Lower leg skin (tissue), 4 donors: Measurements from ENCODE around the gene GRIK4. TPM values are rescaled to one million over a fixed set of nuclear protein-coding genes. Genes with fewer than 3 reads are reported as not detected.

Source experiments
- DNase-seq, 2 donors: peaks; one replicate each; pipeline ENCODE4 v3.0.0-alpha.2; 2019; ENCODE audit warnings: low spot score in 2 of 2
- H3K4me3 ChIP-seq: fragments of 200-600 bp; sonication (generic); 2 replicates; pipeline ENCODE4 v1.5.1; 2017; ENCODE audit warnings: mild to moderate bottlenecking, low read depth; ENCODE audit not compliant: poor library complexity, severe bottlenecking
- POLR2A ChIP-seq, 2 donors: fragments of 450-650 bp; IDR thresholded peaks; one replicate each; pipeline ENCODE4 v1.6.1; 2016 to 2017; ENCODE audit warnings: antibody characterized with exemption in 2 of 2, mild to moderate bottlenecking in 1 of 2, moderate library complexity in 1 of 2
- WGBS, 2 donors: methylation state at CpG; one replicate each; pipeline ENCODE4 v1.1.5; 2018; 5-methylcytosine and 5-hydroxymethylcytosine counted together
- intact Hi-C: fragments of 100-400 bp; cut with DNase I; formaldehyde crosslinking; loops from one replicate; pipeline ENCODE4 v1.15.0; 2023; ENCODE audit warnings: low total_unique reads
- total RNA-seq, 4 donors: library from RNA; depleted of rRNA; stranded (reverse); fragments of >200 nt; gene quantifications; one replicate each; pipeline ENCODE4 v1.1.0, GENCODE V29; 2016
- TF ChIP-seq, protein P1 (sequence below), 3 donors: fragments of 450-650 bp; IDR thresholded peaks; one replicate each; pipeline ENCODE4 v1.5.1; 2016; ENCODE audit warnings: antibody characterized with exemption in 3 of 3, mild to moderate bottlenecking in 3 of 3, moderate library complexity in 2 of 3

GRIK4 gene
- total RNA-seq, 4 donors from 2014 or later = 0.06 to 0.67 TPM; not detected in 2

DNA sequence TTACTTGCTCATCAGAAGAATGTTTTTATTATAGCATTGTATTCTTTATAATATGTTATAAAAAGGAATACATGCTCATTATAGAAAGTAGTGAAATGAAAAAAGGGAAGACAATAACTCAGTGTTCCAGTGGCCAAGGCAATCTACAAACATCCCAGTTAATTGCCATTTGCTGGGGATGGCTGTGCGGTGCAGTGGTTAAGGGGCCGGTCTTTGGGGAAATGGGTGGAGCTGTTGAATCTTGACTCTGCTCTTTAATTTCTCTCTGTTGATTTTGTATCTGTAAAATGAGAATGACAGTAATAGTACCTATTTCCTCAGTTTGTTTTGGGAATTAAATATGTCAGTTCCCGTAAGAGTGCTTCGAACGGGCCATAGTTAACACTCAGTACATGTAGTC is 299.7 kb downstream of the GRIK4 start:
- H3K4me3 ChIP-seq = no peak overlapping the region
- DNase-seq = no peak
- TF ChIP-seq POLR2A (IDR thresholded peaks at IDR 0.05) = no peak
- TF ChIP-seq, protein P1, sequence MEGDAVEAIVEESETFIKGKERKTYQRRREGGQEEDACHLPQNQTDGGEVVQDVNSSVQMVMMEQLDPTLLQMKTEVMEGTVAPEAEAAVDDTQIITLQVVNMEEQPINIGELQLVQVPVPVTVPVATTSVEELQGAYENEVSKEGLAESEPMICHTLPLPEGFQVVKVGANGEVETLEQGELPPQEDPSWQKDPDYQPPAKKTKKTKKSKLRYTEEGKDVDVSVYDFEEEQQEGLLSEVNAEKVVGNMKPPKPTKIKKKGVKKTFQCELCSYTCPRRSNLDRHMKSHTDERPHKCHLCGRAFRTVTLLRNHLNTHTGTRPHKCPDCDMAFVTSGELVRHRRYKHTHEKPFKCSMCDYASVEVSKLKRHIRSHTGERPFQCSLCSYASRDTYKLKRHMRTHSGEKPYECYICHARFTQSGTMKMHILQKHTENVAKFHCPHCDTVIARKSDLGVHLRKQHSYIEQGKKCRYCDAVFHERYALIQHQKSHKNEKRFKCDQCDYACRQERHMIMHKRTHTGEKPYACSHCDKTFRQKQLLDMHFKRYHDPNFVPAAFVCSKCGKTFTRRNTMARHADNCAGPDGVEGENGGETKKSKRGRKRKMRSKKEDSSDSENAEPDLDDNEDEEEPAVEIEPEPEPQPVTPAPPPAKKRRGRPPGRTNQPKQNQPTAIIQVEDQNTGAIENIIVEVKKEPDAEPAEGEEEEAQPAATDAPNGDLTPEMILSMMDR (IDR thresholded peaks at IDR 0.05) = no peak
- WGBS, 2 donors = 91 to 97% methylated on average over 5 of the region's 5 CpGs
- intact Hi-C loops = no loop called here

DNA sequence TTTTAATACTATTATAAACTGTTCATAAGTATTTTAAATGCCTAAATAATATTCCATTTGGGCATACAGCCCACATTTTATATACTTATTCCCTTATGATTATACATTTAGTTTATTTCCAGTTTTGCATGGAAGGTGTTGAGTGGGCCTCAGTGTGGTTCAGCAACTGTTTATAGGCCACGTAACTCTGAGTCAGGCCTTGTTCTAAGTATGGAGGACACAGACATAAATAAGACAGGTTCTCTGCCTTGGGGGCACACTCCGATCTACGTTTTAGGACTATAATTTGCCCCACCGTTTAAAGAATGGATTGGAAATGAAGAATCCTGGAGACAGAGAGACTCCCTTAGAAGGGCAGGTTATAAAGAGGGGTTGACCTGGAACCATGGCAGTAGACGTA is 300.2 kb downstream of the GRIK4 start:
- WGBS, 2 donors = 85 to 86% methylated on average over 5 of the region's 5 CpGs
- TF ChIP-seq, protein P1 (IDR thresholded peaks at IDR 0.05) = no peak
- no peak for TF ChIP-seq POLR2A (IDR thresholded peaks at IDR 0.05)
- intact Hi-C loops = no loop called here
- H3K4me3 ChIP-seq = no peak overlapping the region
- DNase-seq = no peak

DNA sequence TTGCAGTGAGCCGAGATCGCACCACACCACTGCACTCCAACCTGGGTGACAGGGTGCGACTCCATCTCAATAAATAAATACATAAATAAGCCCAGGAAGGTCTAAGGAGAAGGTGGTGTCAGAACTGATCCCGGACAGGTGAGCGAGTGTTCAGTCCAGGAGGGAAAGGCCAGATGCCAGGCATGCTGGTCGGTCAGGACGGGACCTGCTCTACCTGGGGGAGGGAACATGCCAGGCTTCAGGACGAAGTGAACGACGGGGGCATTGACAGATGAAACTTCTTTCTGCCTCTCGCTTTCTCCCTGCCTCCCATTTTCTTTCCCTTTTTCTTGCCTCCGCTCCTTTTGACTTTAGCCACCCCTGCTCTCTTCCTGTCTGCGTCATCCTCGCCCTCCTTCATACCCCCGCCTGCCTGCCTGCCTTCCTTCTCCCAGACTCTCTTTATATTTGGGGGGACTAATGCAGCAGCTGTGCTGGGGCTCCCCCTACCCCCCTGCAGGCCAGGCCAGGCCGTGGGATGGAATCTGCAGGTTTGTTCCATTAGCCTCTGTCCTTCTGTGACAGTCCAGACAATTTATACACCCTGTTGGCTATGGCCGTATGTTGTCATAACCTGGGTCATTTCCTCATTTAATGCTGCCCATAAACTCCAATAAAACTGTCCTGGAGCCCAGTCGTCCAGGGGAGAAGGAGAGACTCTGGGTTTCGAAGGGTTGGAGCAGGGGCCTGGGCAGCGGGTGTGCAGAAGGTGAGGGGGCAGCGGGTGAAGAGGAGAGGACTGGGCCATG is 303.2 kb downstream of the GRIK4 start:
- no peak for TF ChIP-seq POLR2A (IDR thresholded peaks at IDR 0.05)
- TF ChIP-seq, protein P1 (IDR thresholded peaks at IDR 0.05) = no peak
- intact Hi-C loops = no loop called here
- WGBS, 2 donors = 82 to 88% methylated on average over 21 of the region's 21 CpGs

DNA sequence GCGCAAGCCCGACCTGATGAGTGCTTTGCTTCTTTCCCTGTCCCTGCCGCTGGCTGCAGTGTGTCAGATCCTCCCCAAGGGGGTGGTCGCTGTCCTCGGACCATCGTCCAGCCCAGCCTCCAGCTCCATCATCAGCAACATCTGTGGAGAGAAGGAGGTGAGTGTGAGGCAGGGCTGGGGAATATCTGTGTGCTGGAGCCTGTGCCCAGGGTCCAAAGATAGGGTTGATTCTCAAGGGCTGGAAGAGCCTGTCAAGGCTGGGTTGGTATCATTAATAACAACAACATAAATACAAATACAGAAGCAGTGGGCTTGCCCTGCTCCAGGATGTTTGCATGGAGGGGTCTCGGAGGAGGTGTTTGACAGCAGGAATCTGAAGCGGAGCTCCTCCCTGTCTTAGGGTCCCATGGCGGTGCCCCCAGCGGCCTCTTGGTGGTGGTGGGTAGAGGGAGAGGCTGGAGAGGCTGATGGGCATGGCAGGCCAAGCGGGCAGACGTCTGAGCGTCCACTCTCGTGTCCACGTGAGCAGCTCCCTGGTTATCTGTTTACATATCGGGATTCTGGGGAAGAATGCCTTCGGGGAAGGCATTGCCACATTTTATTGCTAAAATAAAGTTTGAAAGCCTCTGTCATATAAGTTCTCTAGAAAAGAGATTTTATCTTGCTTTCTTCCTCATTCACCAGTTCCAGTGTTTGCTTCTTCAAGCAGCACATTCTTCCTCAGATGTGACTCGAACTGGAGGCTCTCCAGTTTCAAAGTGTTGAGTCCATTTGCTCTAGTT is 304.0 kb downstream of the GRIK4 start:
- no peak for DNase-seq
- TF ChIP-seq, protein P1 (IDR thresholded peaks at IDR 0.05) = no peak
- no peak for TF ChIP-seq POLR2A (IDR thresholded peaks at IDR 0.05)
- intact Hi-C loops = no loop called here
- 83 to 84% methylated on average over 18 of the region's 18 CpGs for WGBS, 2 donors
- H3K4me3 ChIP-seq = no peak overlapping the region

More for the DNA sequence above, 303.2 kb downstream of the GRIK4 start:
- no peak overlapping the region for H3K4me3 ChIP-seq
- DNase-seq = no peak

DNA sequence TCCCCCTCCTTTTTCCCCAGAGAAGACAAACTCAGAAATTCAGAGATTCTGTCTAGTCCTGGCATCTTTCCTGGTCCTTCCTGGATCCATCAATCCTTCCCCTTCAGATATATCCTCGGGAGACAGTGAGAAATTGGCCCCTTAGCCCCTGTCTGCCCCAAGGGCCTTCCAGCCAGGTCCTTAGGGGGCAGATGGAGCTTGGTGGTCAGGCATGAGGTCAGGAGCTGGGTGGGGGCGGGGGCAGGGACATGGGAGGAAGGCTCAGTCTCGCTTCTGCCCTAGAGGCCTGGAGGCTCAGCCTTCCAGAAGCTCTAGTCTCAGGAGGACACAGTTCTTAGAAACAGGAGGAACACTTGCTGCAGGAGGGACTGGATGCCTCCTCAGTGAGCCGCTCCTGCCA is 304.6 kb downstream of the GRIK4 start:
- no peak for DNase-seq
- WGBS, 2 donors = 73 to 81% methylated on average over 3 to 4 of the region's 4 CpGs
- no peak overlapping the region for H3K4me3 ChIP-seq
- TF ChIP-seq POLR2A (IDR thresholded peaks at IDR 0.05) = no peak
- TF ChIP-seq, protein P1 (IDR thresholded peaks at IDR 0.05) = no peak
- intact Hi-C loops = no loop called here
